Stimulated activated CD4-positive, alpha-beta T cell treated with anti-CD3 and anti-CD28 coated beads, Interleukin-2, amount 100 ng/mL, for 24 hours (primary cell): Measurements from ENCODE around the gene ADH1A.
"Not testable (repeated sequence)": the region's sequence is repeated elsewhere in the genome, so short reads cannot be mapped to it uniquely, and the experiment has no call there.

Experiments used
- DNase-seq, 2 donors: peaks; one replicate each; pipeline ENCODE4 v3.0.0-alpha.2; 2020

ADH1A gene

DNA sequence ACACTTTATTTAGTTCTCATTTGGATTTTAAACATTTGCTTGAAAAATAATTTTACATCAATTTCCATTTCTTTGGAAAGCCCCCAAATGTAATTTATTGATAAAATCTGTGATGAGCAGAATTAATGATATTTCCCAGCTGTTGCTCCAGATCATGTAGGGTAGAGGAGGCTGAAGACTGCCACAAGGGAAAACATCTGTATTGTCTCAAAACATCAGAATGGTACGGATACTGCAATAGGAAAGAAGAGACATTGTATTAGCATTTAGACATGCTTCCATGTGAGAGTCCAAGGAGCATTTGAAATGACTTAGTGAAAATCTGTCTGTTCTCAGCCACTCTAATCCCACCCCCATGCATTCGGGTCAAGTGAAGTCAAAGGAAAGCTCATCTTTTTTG lies 14.4 kb downstream of the ADH1A start:
- DNase-seq = no peak

DNA sequence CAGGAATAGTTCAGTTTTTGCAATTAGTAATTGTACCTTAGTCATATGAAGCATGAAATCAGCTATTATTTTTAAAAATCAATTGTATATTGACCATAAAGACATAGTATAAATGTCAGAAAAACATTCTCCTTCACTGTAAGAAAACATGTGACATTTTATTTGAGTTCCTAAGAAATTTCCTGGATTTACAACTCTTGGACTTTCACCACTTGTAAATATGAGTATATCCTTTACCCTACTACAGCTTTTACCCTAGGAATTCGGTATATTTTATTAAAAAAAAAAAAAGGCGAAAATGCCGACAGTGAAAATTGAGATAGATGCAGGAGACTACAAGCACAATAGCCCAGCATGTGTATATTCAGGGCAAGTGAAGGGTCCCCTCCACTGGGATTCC lies 14.9 kb downstream of the ADH1A start:
- no peak for DNase-seq

DNA sequence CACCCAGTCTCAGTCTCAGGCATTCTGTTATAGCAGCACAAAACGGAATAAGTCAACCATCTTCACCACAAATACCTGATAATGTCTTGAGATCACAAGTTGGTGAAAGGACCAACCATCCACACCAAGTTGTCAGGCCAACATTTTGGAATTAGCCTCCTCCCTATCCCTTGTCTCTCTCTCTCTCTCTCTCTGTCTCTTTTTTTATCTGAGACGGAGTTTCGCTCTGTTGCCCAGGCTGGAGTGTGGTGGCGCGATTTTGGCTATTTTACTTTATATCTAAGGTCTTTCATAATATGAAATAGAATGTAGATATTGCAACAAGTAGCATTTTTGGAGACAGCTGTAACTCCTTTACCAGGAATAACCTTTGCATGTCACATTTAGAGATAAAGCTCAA lies 15.7 kb downstream of the ADH1A start:
- no peak for DNase-seq

DNA sequence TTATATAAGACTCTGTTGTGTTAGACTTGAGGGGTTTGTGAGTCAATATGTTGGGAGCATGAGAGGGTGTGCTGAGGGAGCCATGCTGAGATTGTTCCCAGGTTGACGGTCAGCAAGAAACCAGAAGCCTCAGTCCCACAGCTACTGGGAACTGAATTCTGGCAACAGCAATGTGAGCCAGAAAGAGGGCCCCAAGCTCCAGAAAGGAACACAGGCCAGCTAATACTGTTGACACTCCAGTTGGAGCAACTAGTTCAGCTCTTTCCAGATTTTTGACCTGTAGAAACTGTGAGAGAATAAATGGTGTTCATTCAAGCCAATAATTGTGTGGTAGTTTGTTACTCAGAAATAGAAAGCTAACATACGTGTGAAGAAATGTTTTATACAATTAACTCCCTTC lies 17.1 kb downstream of the ADH1A start:
- DNase-seq = no peak

DNA sequence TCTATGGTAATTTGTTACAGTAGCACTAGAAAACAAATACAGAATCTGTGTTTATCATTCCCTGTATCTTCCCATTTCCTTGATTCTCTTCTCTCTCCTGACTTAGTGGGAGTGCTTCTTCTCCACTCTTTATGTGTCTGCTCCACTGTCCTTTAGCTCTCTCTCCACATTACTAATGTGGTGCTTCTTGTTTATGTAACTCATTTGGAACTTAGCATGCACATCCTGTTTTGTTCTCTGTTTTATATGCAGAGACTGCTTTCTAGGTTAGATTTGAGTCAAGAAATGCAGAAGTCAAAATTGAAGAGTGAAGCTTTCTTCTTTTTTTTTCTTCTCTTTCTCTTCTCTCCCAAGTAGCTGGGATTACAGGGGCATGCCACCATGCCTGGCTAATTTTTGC lies 25.9 kb downstream of the ADH1A start:
- DNase-seq = no peak

DNA sequence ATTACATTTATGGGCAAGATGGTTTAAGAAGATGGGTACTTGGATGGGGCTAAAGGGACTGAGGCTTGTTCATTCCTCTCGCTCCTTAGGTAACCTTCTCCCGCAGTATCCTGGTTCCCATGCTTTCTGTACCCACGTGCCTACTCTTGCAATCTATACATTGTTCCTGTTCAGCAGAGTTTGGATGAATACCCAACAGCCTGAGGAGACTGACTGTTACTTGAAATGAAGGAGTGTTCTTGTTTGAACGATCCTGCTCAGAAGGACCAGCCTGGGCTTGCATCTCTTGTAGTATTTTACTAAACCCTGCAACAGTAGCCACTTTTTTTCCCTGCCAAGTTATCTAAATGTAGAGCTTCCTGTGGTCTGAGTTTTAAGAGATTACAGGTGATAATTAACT lies 38.0 kb downstream of the ADH1A start:
- no peak for DNase-seq

DNA sequence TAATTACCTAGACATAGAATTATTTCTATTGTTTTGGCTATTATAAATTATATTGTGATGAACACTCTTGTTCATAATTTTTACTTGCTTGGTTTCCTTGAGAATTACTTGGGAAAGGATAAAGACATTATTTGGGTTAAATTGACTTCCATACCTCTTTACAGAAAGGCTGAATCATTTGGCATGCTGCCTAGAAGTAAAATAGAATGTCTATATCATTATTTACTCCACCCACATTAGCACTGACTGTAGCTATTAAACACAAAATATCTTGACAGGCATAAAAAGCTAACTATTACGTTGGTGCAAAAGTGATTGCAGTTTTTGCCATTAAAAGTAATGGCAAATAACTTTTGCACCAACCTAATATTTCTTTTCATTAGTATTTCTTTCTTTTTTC lies 42.1 kb downstream of the ADH1A start:
- DNase-seq = no peak

DNA sequence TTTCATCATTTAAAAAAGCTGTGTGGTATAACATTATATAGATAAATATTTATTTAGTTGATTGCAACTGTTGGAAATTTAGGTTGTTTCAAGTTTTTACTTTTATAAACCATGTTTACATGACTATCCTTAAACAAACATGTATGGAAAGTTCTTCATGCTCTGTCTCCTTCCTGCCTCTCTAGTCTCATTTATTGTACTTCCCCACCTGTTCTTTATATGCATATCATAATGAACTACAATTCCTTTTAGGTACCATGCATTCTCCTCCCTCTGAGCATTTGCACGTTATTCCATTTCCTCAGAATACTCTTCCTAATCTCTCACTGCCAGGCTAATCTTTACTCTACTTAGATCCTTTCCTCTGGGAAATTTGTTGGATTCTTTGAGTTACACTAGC lies 54.8 kb downstream of the ADH1A start:
- no peak for DNase-seq

DNA sequence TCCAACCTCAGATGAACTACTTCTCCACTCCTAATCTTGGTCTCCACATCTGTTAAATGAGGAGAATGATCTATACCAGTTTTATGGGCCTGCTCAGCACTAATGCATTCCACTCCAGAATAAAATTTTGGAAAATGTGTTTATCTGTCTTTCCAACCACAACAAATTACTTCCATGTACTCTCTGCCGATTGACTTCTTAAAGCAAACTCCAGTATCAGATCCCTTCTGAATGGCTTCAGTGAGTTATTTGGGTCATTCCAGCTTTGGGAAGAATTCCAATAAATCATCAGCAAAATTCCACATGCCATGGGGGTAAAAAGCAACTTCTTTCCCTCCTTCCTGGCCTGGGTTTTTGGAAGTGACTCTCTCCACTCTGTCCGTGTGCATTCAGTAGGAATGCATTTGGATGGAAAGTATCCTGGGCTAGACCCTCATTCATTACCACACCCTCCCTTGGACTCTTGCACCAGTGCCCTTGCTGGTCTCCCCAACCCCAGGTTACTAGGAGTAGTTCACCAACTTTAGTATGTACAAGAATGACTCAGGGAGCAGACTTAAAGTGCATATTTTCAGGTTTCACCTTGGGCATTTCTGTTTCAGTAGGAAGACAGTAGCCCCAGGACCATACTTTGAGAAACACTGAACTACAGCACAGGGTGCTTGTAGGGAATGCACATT lies 56.3 kb downstream of the ADH1A start:
- DNase-seq = no peak

DNA sequence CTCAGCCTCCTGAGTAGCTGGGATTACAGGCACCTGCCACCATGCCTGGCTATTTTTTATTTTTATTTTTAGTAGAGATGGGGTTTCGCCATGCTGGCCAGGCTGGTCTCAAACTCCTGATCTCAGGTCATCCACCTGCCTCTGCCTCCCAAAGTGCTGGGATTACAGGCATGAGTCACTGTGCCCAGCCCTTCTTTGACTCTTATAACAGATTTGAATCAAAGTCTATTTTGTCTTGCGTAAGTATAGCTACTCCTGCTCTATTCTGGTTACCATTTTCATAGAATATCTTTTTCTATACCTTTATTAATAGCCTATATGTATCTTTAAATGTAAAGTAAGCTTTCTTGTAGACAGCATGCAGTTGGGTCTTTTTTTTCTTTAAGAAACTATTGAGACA lies 57.4 kb downstream of the ADH1A start:
- DNase-seq = not testable (repeated sequence)

DNA sequence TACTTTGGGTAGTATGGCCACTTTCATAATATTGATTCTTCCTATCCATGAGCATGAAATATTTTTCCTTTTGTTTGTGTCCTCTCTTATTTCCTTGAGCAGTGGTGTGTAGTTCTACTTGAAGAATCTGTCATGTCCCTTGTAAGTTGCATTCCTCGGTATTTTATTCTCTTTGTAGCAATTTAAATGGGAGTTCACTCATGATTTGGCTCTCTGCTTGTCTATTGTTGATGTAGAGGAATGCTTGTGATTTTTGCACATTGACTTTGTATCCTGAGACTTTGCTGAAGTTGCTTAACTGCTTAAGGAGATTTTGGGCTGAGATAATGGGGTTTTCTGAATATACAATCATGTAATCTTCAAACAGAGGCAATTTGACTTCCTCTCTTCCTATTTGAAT lies 62.1 kb downstream of the ADH1A start:
- not testable (repeated sequence) for DNase-seq

DNA sequence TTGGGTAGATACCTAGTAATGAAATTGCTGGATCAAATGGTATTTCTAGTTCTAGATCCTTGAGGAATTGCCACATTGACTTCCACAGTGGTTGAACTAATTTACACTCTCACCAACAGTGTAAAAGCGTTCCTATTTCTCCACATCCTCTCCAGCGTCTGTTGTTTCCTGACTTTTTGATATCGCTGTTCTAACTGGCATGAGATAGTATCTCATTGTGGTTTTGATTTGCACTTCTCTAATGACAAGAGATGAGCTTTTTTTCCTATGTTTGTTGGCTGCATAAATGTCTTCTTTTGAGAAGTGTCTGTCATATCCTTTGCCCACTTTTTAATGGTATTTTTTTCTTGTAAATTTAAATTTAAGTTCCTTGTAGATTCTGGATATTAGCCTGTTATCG lies 63.1 kb downstream of the ADH1A start:
- not testable (repeated sequence) for DNase-seq
